BLaER1 (cell line): Measurements from ENCODE around the gene SNAP91.
"Not testable (repeated sequence)": the region's sequence is repeated elsewhere in the genome, so short reads cannot be mapped to it uniquely, and the experiment has no call there.

Experiments used
- H3K27ac ChIP-seq: shearing (Covaris generic); formaldehyde crosslinking; 2 replicates; pipeline ENCODE4 v1.8.1; 2022
- H3K27me3 ChIP-seq: shearing (Covaris generic); formaldehyde crosslinking; 2 replicates; pipeline ENCODE4 v1.8.1; 2022
- H3K36me3 ChIP-seq: shearing (Covaris generic); formaldehyde crosslinking; 2 replicates; pipeline ENCODE4 v1.8.1; 2022
- H3K4me1 ChIP-seq: shearing (Covaris generic); formaldehyde crosslinking; 2 replicates; pipeline ENCODE4 v1.8.1; 2022
- H3K4me2 ChIP-seq: shearing (Covaris generic); formaldehyde crosslinking; 2 replicates; pipeline ENCODE4 v1.8.1; 2022
- H3K4me3 ChIP-seq: shearing (Covaris generic); formaldehyde crosslinking; 2 replicates; pipeline ENCODE4 v1.8.1; 2022
- H3K9ac ChIP-seq: shearing (Covaris generic); formaldehyde crosslinking; 2 replicates; pipeline ENCODE4 v1.8.1; 2022
- H3K9me3 ChIP-seq: shearing (Covaris generic); formaldehyde crosslinking; 2 replicates; pipeline ENCODE4 v1.8.1; 2022
- H4K20me1 ChIP-seq: shearing (Covaris generic); formaldehyde crosslinking; 2 replicates; pipeline ENCODE4 v1.8.1; 2022
- Cebpa-rat ChIP-seq: shearing (Covaris generic); IDR thresholded peaks from 2 replicates; pipeline ENCODE4 v1.8.1; 2022

Gene SNAP91

DNA sequence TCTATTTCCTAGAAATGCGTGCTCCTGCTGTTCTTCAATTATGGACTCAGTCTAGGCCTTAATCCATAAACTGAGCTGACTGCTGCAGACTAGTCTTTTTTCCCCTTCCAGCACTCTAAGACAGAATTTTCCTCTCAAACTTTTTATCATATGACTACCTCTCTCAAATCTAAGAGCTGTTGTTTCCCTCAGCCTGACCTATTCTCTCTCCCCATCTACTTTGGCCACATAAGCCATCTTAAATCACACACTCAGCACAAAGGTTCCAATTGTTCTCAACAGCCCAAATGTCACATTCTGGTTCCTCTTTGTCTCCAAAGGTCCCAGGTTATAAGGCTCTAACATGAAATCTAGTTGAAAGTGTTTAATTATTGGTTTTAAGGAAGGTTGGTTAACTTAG is 111.4 kb downstream of the SNAP91 start:
- Histone ChIP-seq H3K9me3 (no peaks in the 10 kb centered on the region), H3K27ac (no peak overlapping the region), H3K27me3 (no peaks in the 10 kb centered on the region), H3K9ac (no peak overlapping the region), H3K36me3 (no peaks in the 10 kb centered on the region), H3K4me1 (peaks cover 12% of the 10 kb centered on the region), H4K20me1 (no peaks in the 10 kb centered on the region), H3K4me2 (no peak overlapping the region), H3K4me3 (no peak overlapping the region)
- TF ChIP-seq Cebpa-rat = no peak

DNA sequence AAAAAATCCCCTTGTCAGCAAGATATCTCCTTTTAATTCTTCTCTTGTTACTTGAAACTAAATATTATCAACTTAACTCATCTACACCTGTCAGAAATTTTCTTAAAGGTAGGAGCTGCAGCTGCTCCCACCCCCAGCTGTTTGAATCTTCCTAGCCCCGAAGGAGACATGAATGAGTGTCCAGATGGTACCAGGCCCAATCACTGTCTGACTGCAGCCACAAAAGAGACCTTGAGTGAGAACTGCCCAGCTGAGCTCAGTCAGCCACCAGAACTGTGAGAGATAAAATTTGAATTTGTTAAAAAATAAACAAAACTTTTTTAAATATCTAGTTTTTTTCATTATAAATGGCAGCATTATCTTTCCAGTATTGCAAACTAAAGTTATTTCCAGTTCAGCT is 111.8 kb downstream of the SNAP91 start:
- no peaks in the 10 kb centered on the region for H3K9me3 ChIP-seq
- H4K20me1 ChIP-seq = no peaks in the 10 kb centered on the region
- no peak overlapping the region for H3K9ac ChIP-seq
- no peak overlapping the region for H3K27ac ChIP-seq
- H3K4me1 ChIP-seq = peaks cover 17% of the 10 kb centered on the region
- H3K4me3 ChIP-seq = no peak overlapping the region
- no peaks in the 10 kb centered on the region for H3K36me3 ChIP-seq
- H3K27me3 ChIP-seq = no peaks in the 10 kb centered on the region
- no peak overlapping the region for H3K4me2 ChIP-seq
- no peak for TF ChIP-seq Cebpa-rat

- H3K9ac ChIP-seq = no peak overlapping the region
- TF ChIP-seq Cebpa-rat = no peak
- peaks cover 26% of the 10 kb centered on the region for H3K4me1 ChIP-seq
- H3K4me2 ChIP-seq = no peak overlapping the region
- H3K4me3 ChIP-seq = no peak overlapping the region
- H3K9me3 ChIP-seq = no peaks in the 10 kb centered on the region
- H3K36me3 ChIP-seq = no peaks in the 10 kb centered on the region
- H4K20me1 ChIP-seq = no peaks in the 10 kb centered on the region
- H3K27me3 ChIP-seq = no peaks in the 10 kb centered on the region
- no peak overlapping the region for H3K27ac ChIP-seq
These were observed 114.0 kb downstream of the SNAP91 start for GRCh38 chr6:83594941-83595340.

GRCh38 chr6:83593395-83593785 is 115.5 kb downstream of the SNAP91 start:
- peak overlapping the region; percentile 44 for H3K4me2 ChIP-seq
- TF ChIP-seq Cebpa-rat = no peak
- no peaks in the 10 kb centered on the region for H3K36me3 ChIP-seq
- no peaks in the 10 kb centered on the region for H3K9me3 ChIP-seq
- peaks cover 32% of the 10 kb centered on the region for H3K4me1 ChIP-seq
- H3K9ac ChIP-seq = no peak overlapping the region
- H3K27me3 ChIP-seq = no peaks in the 10 kb centered on the region
- no peak overlapping the region for H3K4me3 ChIP-seq
- no peaks in the 10 kb centered on the region for H4K20me1 ChIP-seq
- H3K27ac ChIP-seq = no peak overlapping the region

DNA sequence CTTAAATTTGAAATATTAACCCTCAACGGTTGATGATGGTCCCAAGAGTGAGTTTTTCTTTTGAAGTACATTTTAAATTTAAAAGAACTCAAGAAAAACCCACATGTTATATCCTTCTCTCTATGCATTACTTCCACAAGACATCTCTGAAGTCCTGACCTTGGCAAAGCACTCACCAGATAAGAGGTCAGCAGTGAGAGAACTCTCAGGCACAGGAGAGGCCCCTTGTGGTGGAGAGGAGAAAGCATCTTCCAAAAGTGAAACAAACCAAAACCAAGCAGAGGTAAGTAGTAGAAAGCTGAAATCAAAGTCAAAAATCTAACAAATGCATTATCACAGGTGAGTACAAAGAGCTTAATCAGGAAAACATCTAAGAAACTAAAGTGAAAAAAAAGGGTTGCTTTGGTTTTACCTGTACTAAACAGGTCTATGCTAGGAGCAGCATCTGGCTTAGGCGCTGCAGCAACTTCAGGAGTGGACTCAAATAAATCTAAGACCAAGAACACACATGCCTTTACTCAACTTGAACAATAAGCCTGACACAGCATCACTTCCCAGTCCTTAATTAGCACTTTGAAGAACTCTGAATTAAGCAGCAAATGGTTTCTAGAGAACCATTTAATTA is 116.0 kb downstream of the SNAP91 start:
- peaks cover 32% of the 10 kb centered on the region for H3K4me1 ChIP-seq
- no peak for TF ChIP-seq Cebpa-rat
- no peaks in the 10 kb centered on the region for H4K20me1 ChIP-seq
- H3K27ac ChIP-seq = no peak overlapping the region
- no peak overlapping the region for H3K9ac ChIP-seq
- H3K36me3 ChIP-seq = no peaks in the 10 kb centered on the region
- no peaks in the 10 kb centered on the region for H3K27me3 ChIP-seq
- no peaks in the 10 kb centered on the region for H3K9me3 ChIP-seq
- no peak overlapping the region for H3K4me3 ChIP-seq
- H3K4me2 ChIP-seq = peak overlapping the region; percentile 44

DNA sequence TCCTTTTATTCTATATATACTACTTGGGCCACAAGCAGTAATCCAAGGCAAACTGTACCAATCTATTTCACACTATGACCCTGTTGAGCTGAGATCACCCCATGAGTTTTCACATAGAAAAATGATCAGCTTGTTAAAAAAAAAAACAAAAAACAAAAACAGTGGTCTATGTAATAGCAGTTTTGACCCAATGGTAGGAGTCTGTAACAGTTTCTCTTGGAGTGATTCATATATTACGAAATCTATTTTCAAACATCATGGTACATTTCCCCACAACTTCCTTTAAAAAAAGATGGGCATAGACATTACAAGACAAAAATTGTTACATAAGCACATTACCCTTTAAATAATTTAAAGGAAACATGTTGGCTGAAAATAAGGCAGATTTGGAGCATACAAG is 118.5 kb downstream of the SNAP91 start:
- H4K20me1 ChIP-seq = no peaks in the 10 kb centered on the region
- H3K9me3 ChIP-seq = no peaks in the 10 kb centered on the region
- H3K4me3 ChIP-seq = no peak overlapping the region
- H3K4me2 ChIP-seq = peak overlapping the region; percentile 17; the same call in 1 of the 2 replicates
- no peak overlapping the region for H3K27ac ChIP-seq
- H3K9ac ChIP-seq = no peak overlapping the region
- H3K36me3 ChIP-seq = no peaks in the 10 kb centered on the region
- H3K4me1 ChIP-seq = peaks cover 32% of the 10 kb centered on the region
- no peak for TF ChIP-seq Cebpa-rat
- H3K27me3 ChIP-seq = no peaks in the 10 kb centered on the region

- TF ChIP-seq Cebpa-rat = no peak
- H3K9me3 ChIP-seq = no peaks in the 10 kb centered on the region
These were observed 119.8 kb downstream of the SNAP91 start for GRCh38 chr6:83589076-83589475.

GRCh38 chr6:83578057-83578456 is 130.8 kb downstream of the SNAP91 start:
- H3K27ac ChIP-seq = no peak overlapping the region
- H3K4me3 ChIP-seq = no peak overlapping the region
- no peak overlapping the region; the same call in 1 of the 2 replicates for H3K4me2 ChIP-seq
- TF ChIP-seq Cebpa-rat = no peak
- no peaks in the 10 kb centered on the region for H4K20me1 ChIP-seq
- H3K9ac ChIP-seq = no peak overlapping the region
- H3K4me1 ChIP-seq = peaks cover 7% of the 10 kb centered on the region; the same call in 1 of the 2 replicates
- no peaks in the 10 kb centered on the region for H3K36me3 ChIP-seq
- no peaks in the 10 kb centered on the region for H3K9me3 ChIP-seq
- H3K27me3 ChIP-seq = no peaks in the 10 kb centered on the region

More at GRCh38 chr6:83589076-83589475, 119.8 kb downstream of the SNAP91 start:
- no peak overlapping the region for H3K4me3 ChIP-seq
- H3K4me2 ChIP-seq = no peak overlapping the region
- H3K9ac ChIP-seq = no peak overlapping the region
- peaks cover 32% of the 10 kb centered on the region for H3K4me1 ChIP-seq
- no peak overlapping the region for H3K27ac ChIP-seq
- H3K36me3 ChIP-seq = no peaks in the 10 kb centered on the region
- H3K27me3 ChIP-seq = no peaks in the 10 kb centered on the region
- H4K20me1 ChIP-seq = no peaks in the 10 kb centered on the region

DNA sequence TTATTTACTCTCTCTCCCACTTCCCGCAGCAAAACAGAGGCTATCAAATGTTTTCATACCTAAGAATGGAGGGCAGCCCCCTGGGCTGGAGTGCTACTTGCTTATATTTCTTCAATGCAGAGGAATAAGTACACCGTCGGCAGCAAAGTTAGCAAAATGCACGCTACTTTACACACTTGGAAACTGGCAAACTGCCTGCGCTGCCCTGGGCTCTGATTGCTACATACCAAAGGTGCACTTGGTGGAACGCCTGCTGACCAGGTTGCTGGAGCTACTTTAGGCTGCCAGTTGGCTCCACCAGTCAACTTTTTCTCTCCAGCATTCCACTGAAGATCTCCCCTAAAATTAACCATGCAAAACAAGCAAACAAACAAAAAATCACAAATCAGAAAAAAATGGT is 134.1 kb downstream of the SNAP91 start:
- Histone ChIP-seq H3K9me3 (0 out of 2 replicates have a peak, but pooled peaks cover 2% of the 10 kb centered on the region), H3K4me1 (peaks cover 7% of the 10 kb centered on the region; the same call in 1 of the 2 replicates), H4K20me1 (no peaks in the 10 kb centered on the region), H3K27ac (no peak overlapping the region), H3K9ac (no peak overlapping the region), H3K4me3 (no peak overlapping the region), H3K36me3 (no peaks in the 10 kb centered on the region), H3K27me3 (no peaks in the 10 kb centered on the region), H3K4me2 (no peak overlapping the region)
- TF ChIP-seq Cebpa-rat = no peak

DNA sequence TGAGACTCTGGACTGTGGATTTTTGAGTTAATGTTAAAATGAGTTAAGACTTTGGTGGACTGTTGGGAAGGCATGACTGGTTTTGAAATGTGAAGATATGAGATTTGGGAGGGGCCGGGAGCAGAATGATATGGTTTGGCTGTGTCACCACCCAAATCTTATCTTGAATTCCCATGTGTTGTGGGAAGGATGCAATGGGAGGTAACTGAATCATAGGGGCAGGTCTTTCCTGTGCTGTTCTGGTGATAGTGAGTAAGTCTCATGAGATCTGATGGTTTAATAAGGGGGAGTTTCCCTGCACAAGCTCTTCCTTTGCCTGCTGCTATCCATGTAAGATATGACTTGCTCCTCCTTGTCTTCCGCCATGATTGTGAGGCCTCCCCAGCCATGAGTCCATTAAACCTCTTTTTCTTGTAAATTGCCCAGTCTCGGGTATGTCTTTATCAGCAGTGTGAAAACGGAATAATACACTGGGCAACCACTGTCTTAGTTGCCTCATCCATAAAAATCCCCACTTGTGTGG is 137.2 kb downstream of the SNAP91 start:
- H3K4me3 ChIP-seq, H4K20me1 ChIP-seq, H3K27ac ChIP-seq, H3K27me3 ChIP-seq, H3K4me2 ChIP-seq, H3K4me1 ChIP-seq, H3K9me3 ChIP-seq, H3K9ac ChIP-seq, H3K36me3 ChIP-seq: not testable (repeated sequence)

GRCh38 chr6:83558975-83559374 is 149.9 kb downstream of the SNAP91 start:
- no peak for TF ChIP-seq Cebpa-rat

More at GRCh38 chr6:83558975-83559374, 149.9 kb downstream of the SNAP91 start:
- no peaks in the 10 kb centered on the region for H4K20me1 ChIP-seq
- no peaks in the 10 kb centered on the region for H3K4me1 ChIP-seq
- no peak overlapping the region for H3K27ac ChIP-seq
- no peak overlapping the region for H3K4me3 ChIP-seq
- H3K9ac ChIP-seq = no peak overlapping the region
- no peak overlapping the region for H3K4me2 ChIP-seq
- H3K36me3 ChIP-seq = no peaks in the 10 kb centered on the region
- no peaks in the 10 kb centered on the region for H3K9me3 ChIP-seq
- H3K27me3 ChIP-seq = no peaks in the 10 kb centered on the region
